Measurements from ENCODE around the gene PRIM2. TPM values are rescaled to one million over a fixed set of nuclear protein-coding genes. Genes with fewer than 3 reads are reported as not detected.
"Not testable (repeated sequence)": the region's sequence is repeated elsewhere in the genome, so short reads cannot be mapped to it uniquely, and the experiment has no call there.

Gene PRIM2
- total RNA-seq, 2 donors from 2014 or later = 10.4 to 23.1 TPM

GRCh38 chr6:57303931-57304681, 13.3 kb upstream of the PRIM2 start:
- Histone ChIP-seq H3K27ac (peak overlapping the region; percentile 14), H3K27me3 (no peaks in the 10 kb centered on the region), H3K9me3 (no peaks in the 10 kb centered on the region), H3K9ac (ENCODE audit: low read depth in 2 of 2, low read length in 2 of 2) (no peak overlapping the region), H3K4me3 (no peak overlapping the region), H3K36me3 (no peaks in the 10 kb centered on the region), H3K4me1 (no peaks in the 10 kb centered on the region)
- no peak for DNase-seq
- TF ChIP-seq, protein P1, sequence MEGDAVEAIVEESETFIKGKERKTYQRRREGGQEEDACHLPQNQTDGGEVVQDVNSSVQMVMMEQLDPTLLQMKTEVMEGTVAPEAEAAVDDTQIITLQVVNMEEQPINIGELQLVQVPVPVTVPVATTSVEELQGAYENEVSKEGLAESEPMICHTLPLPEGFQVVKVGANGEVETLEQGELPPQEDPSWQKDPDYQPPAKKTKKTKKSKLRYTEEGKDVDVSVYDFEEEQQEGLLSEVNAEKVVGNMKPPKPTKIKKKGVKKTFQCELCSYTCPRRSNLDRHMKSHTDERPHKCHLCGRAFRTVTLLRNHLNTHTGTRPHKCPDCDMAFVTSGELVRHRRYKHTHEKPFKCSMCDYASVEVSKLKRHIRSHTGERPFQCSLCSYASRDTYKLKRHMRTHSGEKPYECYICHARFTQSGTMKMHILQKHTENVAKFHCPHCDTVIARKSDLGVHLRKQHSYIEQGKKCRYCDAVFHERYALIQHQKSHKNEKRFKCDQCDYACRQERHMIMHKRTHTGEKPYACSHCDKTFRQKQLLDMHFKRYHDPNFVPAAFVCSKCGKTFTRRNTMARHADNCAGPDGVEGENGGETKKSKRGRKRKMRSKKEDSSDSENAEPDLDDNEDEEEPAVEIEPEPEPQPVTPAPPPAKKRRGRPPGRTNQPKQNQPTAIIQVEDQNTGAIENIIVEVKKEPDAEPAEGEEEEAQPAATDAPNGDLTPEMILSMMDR (IDR thresholded peaks at IDR 0.05) = no peak
- intact Hi-C loops (cut with DNase I) = no loop called here

- Histone ChIP-seq H3K36me3 (no peaks in the 10 kb centered on the region), H3K9me3 (no peaks in the 10 kb centered on the region), H3K4me3 (no peak overlapping the region), H3K9ac (ENCODE audit: low read depth in 2 of 2, low read length in 2 of 2) (no peak overlapping the region), H3K27ac (peak overlapping the region; percentile 14), H3K4me1 (no peaks in the 10 kb centered on the region), H3K27me3 (no peaks in the 10 kb centered on the region)
- intact Hi-C loops (cut with DNase I) = no loop called here
- TF ChIP-seq, protein P1 (IDR thresholded peaks at IDR 0.05) = no peak
- no peak for DNase-seq
Measured at GRCh38 chr6:57305107-57305506, 12.3 kb upstream of the PRIM2 start.

GRCh38 chr6:57305761-57306160, 11.7 kb upstream of the PRIM2 start:
- no peak for DNase-seq
- intact Hi-C loops (cut with DNase I) = no loop called here
- Histone ChIP-seq H3K27ac (no peak overlapping the region), H3K4me1 (no peaks in the 10 kb centered on the region), H3K9me3 (no peaks in the 10 kb centered on the region), H3K9ac (ENCODE audit: low read depth in 2 of 2, low read length in 2 of 2) (no peak overlapping the region), H3K36me3 (no peaks in the 10 kb centered on the region), H3K4me3 (no peak overlapping the region), H3K27me3 (no peaks in the 10 kb centered on the region)
- TF ChIP-seq, protein P1 (IDR thresholded peaks at IDR 0.05) = no peak

DNA sequence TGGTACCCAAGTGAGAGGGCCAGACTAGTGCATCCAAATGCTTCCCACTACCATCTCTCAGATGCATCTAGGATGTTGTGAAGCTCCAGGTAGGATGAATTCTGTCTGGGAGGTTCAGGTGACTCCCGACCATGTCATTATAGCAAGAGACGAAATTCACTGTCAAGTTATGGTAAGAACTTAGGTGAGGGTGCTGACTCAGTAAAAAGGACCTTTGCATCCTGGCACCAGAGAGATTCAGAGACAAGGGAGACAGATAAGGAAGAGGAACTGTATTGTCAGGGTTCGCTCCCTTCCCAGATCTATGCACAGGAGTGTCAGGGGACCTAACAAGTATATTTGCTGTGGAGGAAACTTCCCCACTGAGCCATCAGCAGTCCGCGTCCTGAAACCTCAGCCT, 11.2 kb upstream of the PRIM2 start:
- TF ChIP-seq, protein P1 (IDR thresholded peaks at IDR 0.05) = no peak
- H3K9me3 ChIP-seq = no peaks in the 10 kb centered on the region
- no peak overlapping the region for H3K27ac ChIP-seq
- no peak overlapping the region for H3K4me3 ChIP-seq
- intact Hi-C loops (cut with DNase I) = no loop called here
- no peaks in the 10 kb centered on the region for H3K27me3 ChIP-seq
- H3K9ac ChIP-seq (ENCODE audit: low read depth in 2 of 2, low read length in 2 of 2) = no peak overlapping the region
- no peak for DNase-seq
- H3K4me1 ChIP-seq = no peaks in the 10 kb centered on the region
- no peaks in the 10 kb centered on the region for H3K36me3 ChIP-seq

DNA sequence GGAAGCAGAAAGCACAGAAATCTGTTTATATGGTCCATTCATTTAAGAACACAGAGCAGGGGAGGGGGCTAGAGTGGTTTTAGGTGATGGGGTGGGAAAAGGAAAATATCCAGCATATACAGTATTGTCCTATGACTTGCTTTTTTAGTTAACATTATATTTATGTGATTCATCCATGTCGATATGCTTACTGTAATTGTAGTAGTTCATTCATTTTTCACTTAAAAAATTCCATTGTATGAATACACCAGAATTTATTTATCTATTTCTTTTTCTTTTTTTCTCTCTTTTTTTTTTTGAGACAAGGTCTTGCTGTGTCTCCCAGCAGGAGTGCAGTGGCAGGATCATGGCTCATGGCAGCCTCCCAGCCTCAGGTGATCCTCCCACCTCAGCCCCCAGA, 9.6 kb upstream of the PRIM2 start:
- H3K27me3 ChIP-seq = no peaks in the 10 kb centered on the region
- no peaks in the 10 kb centered on the region for H3K4me1 ChIP-seq
- no peak overlapping the region for H3K4me3 ChIP-seq
- intact Hi-C loops (cut with DNase I) = no loop called here
- TF ChIP-seq, protein P1 (IDR thresholded peaks at IDR 0.05) = no peak
- no peak for DNase-seq
- H3K9me3 ChIP-seq = no peaks in the 10 kb centered on the region
- no peak overlapping the region for H3K27ac ChIP-seq
- H3K36me3 ChIP-seq = no peaks in the 10 kb centered on the region
- no peak overlapping the region for H3K9ac ChIP-seq (ENCODE audit: low read depth in 2 of 2, low read length in 2 of 2)

- H3K9me3 ChIP-seq; H3K4me1 ChIP-seq; H3K27ac ChIP-seq; H3K4me3 ChIP-seq; intact Hi-C loops (cut with DNase I); H3K36me3 ChIP-seq; H3K27me3 ChIP-seq; H3K9ac ChIP-seq (ENCODE audit: low read depth in 2 of 2, low read length in 2 of 2); DNase-seq: not testable (repeated sequence)
Measured at GRCh38 chr6:57308755-57309154, 8.7 kb upstream of the PRIM2 start.

DNA sequence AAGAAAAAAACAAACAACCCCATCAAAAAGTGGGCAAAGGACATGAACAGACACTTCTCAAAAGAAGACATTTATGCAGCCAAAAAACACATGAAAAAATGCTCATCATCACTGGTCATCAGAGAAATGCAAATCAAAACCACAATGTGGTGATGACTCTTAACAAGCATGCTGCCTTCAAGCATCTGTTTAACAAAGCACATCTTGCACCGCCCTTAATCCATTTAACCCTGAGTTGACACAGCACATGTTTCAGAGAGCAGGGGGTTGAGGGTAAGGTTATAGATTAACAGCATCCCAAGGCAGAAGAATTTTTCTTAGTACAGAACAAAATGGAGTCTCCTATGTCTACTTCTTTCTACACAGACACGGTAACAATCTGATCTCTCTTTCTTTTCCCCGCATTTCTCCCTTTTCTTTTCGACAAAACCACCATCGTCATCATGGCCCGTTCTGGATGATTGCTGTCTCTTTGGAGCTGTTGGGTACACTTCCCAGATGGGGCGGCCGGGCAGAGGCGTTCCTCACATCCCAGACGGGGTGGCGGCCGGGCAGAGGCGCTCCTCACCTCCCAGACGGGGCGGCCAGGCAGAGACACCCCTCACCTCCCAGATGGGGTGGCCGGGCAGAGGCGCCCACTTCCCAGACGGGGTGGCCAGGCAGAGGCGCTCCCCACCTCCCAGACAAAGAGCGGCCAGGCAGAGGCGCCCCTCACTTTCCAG, 7.2 kb upstream of the PRIM2 start:
- H3K4me1 ChIP-seq; H3K4me3 ChIP-seq; H3K27ac ChIP-seq; H3K9ac ChIP-seq (ENCODE audit: low read depth in 2 of 2, low read length in 2 of 2); DNase-seq; H3K27me3 ChIP-seq; H3K36me3 ChIP-seq; H3K9me3 ChIP-seq: not testable (repeated sequence)
- intact Hi-C loops (cut with DNase I) = loop anchor here (10.0 kb wide), 2 partner anchors 45 to 265 kb away; partner anchors contain the start of gene KIAA1586

All from colonic mucosa (tissue), 4 donors.